Kidney epithelial cell (primary cell): ENCODE measurements around the gene RALGPS1. TPM values are rescaled to one million over a fixed set of nuclear protein-coding genes. Genes with fewer than 3 reads are reported as not detected.

Experiments
- DNase-seq: peaks from one replicate; pipeline ENCODE4 v3.0.0-alpha.2; 2010; ENCODE audit warnings: low read depth
- H3K27me3 ChIP-seq: 2 replicates; pipeline ENCODE4 v1.6.0; 2011; ENCODE audit warnings: low read length; ENCODE audit not compliant: control insufficient read depth, insufficient read depth
- H3K36me3 ChIP-seq: 2 replicates; pipeline ENCODE4 v1.5.1; 2011; ENCODE audit warnings: low read length; ENCODE audit not compliant: control insufficient read depth, insufficient read depth
- H3K4me3 ChIP-seq: 2 replicates; pipeline ENCODE4 v1.5.1; 2011; ENCODE audit warnings: low read depth, mild to moderate bottlenecking, control low read depth, low read length
- total RNA-seq: library from RNA; depleted of rRNA; stranded (reverse); fragments of >200 nt; gene quantifications from 2 replicates; pipeline ENCODE4 v1.2.3, GENCODE V29; 2015
- TF ChIP-seq, protein P1 (sequence below): IDR thresholded peaks from 2 replicates; pipeline ENCODE4 v1.5.1; 2011; ENCODE audit warnings: mild to moderate bottlenecking, moderate library complexity, low read length, control low read depth, inconsistent platforms; ENCODE audit not compliant: insufficient read depth, poor library complexity, severe bottlenecking

The RALGPS1 gene
- total RNA-seq, 1 donor from 2014 or later: 5.6 TPM

DNA sequence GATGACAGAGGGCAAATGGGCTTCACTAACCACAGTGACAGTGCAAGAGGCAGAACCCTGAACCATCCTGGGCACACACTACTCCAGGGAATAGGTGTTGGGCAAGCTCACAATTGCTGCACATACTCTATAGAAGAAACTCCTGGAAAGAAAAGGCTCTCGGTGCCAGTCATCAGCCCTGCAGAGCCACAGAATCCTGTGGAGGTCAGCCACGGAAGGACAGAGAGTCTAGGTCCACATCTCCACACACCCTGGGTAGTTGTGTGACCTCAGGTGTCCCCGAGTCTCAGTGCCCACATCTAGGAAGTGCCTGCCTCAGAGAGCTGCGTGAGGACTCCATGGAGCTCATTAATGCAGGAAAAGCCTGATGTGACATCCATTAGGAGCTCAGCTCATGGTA is 223.9 kb downstream of the RALGPS1 start:
- no peak for DNase-seq
- Histone ChIP-seq H3K27me3 (no peaks in the 10 kb centered on the region), H3K36me3 (no peaks in the 10 kb centered on the region), H3K4me3 (no peak overlapping the region)
- TF ChIP-seq, protein P1, sequence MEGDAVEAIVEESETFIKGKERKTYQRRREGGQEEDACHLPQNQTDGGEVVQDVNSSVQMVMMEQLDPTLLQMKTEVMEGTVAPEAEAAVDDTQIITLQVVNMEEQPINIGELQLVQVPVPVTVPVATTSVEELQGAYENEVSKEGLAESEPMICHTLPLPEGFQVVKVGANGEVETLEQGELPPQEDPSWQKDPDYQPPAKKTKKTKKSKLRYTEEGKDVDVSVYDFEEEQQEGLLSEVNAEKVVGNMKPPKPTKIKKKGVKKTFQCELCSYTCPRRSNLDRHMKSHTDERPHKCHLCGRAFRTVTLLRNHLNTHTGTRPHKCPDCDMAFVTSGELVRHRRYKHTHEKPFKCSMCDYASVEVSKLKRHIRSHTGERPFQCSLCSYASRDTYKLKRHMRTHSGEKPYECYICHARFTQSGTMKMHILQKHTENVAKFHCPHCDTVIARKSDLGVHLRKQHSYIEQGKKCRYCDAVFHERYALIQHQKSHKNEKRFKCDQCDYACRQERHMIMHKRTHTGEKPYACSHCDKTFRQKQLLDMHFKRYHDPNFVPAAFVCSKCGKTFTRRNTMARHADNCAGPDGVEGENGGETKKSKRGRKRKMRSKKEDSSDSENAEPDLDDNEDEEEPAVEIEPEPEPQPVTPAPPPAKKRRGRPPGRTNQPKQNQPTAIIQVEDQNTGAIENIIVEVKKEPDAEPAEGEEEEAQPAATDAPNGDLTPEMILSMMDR: no peak

DNA sequence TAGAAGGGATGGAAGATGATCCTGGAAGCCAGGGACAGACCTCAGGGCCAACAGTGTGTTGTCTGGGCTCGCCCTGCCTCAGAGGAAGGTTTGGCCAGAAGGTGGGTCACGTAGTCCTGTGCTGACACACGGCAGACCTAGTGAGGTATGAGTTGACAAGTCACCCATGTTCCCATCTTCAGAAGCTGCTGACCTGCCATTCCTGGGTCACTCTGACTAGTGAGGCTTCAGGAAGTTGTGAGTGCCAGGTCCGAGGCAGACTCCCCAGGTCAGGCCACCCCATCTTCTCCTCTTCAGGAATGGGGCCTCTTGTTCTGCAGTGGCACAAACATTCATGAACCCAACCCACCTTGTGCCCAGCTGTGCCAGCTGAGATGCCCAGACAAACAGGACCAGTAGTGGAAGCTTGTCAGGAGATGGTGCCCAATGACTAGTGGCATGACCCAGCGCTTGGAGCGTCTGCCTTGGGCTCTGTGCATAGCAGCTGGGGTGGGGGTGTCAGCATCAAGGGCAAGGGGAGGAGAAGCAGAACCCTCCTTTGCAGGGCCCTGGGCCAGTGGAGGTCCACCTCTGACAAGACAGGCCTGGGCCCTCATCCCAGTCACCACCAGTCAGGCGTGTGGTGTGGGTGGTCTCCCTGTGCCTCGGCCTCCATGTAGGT is 224.6 kb downstream of the RALGPS1 start:
- Histone ChIP-seq H3K27me3 (no peaks in the 10 kb centered on the region), H3K4me3 (no peak overlapping the region), H3K36me3 (no peaks in the 10 kb centered on the region)
- no peak for DNase-seq
- TF ChIP-seq, protein P1: no peak

DNA sequence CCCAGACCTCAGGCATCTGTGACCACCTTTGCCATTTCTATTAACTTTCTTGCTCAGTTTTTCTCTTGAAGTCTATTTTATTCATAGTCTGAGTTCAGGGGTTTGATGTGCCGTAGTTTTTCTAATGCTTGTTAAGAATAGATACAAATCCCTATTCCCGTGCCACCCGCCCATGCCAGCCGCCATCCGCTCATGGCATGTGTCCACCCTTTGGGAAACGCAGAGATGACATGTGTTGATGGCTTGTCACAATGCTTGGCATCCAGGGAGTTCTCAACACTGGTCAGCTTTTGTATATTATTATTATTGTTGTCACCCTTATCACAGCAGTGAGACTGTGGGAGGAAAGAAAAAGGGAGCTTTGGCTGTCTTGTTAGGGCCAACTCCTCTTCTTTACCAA is 225.2 kb downstream of the RALGPS1 start:
- H3K4me3 ChIP-seq: no peak overlapping the region
- TF ChIP-seq, protein P1: no peak
- DNase-seq: no peak

DNA sequence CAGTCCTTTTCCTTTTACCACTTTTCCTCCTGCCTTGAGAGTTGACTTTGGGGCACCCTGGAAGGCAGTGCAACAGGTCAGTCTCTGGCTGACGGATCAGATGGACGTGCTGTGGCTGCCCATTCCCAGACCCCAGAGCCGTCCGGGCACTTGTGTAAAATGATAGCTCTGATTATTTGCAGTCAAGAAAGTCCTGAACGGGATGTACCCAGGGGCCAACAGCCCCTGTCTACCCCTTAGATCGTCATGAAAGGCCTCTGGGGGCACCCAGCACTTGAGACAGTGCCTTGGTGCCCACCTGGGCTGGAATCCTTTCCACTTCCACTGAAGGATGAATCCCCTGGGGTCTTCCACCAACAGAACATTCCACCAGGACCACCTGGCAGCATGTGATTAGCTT is 225.6 kb downstream of the RALGPS1 start:
- Histone ChIP-seq H3K4me3 (no peak overlapping the region), H3K27me3 (no peaks in the 10 kb centered on the region), H3K36me3 (no peaks in the 10 kb centered on the region)
- DNase-seq: no peak
- TF ChIP-seq, protein P1: no peak

More for the DNA sequence above, 225.2 kb downstream of the RALGPS1 start:
- Histone ChIP-seq H3K27me3 (no peaks in the 10 kb centered on the region), H3K36me3 (no peaks in the 10 kb centered on the region)

DNA sequence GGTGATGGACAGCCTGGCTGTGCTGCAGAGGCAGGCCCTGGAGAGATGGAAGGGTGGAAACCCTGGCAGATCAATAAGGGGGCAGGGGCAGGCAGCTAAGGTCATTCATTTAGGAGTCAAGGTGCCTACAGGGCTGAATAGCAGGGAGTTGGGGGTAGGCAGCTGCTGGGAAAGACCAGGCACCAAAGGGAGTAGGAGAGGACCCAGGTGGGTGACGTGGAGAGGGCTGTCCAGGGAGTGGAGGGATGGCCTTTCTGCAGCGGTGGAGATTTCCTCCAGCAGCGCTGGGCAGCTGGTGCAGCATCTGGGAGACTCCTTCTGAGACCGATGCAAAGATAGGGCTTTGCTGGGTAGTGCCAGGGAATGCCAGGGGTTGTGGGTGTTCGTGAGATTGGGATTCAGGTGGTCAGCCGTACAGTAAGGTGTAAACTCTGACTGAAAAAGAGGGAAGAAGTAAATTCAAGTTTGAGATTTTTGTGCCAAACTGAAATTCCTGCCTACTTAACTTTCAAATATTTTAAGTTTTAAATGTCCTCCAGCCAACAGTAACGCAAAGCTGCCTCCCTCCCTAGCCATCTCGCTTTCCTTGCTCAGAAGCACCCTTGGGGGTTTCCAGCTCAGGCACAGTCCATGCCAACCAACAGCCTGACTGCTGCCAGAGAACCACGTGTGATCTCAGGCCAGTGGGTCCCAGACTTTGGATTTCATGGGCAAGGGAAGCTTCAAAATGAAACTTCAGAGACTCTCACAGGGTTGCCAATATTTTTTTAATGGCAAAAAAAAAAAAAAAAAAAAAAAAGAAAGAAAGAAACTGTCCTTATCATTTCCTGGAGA is 226.5 kb downstream of the RALGPS1 start:
- H3K4me3 ChIP-seq: no peak overlapping the region
- DNase-seq: no peak
- H3K36me3 ChIP-seq: no peaks in the 10 kb centered on the region
- H3K27me3 ChIP-seq: no peaks in the 10 kb centered on the region
- TF ChIP-seq, protein P1: no peak

DNA sequence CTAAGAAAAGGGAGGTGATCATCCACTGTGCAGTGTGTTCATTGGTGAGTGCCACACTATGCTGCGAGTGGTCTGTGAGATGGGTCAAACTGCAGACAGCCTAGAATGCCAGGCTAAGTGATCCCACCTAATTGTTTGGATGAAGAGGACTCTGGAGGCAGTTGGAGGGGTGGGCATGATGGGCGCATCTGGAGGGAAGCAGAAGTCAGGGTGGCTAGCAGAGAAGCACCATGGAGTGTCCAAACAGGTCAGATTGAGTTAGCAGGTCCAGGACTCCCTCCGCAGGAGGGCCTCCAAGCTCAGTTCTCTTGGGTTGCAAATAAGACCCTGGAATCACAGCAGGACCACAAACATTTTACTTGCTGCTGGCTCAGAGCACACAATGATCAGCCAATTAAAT is 227.7 kb downstream of the RALGPS1 start:
- no peaks in the 10 kb centered on the region for H3K27me3 ChIP-seq
- H3K4me3 ChIP-seq: no peak overlapping the region
- TF ChIP-seq, protein P1: no peak
- no peaks in the 10 kb centered on the region for H3K36me3 ChIP-seq
- no peak for DNase-seq
